ENCODE measurements around the gene FBXO33.

- TF ChIP-seq CTCF (IDR thresholded peaks at IDR 0.05): no peak
- TF ChIP-seq POLR2A (IDR thresholded peaks at IDR 0.05): no peak
Measured at GRCh38 chr14:39383026-39383660, 49.1 kb downstream of the FBXO33 start.
